HG02678 (cell line): ENCODE data around the gene ANKRD28.
"Not testable (repeated sequence)": the region's sequence is repeated elsewhere in the genome, so short reads cannot be mapped to it uniquely, and the experiment has no call there.

Experiments used
- ATAC-seq: cut with Tn5 transposase; IDR thresholded peaks from one replicate; pipeline ENCODE4 v1.9.1; 2021; ENCODE audit warnings: mild to moderate bottlenecking, moderate library complexity; ENCODE audit not compliant: unreplicated experiment

Gene ANKRD28

DNA sequence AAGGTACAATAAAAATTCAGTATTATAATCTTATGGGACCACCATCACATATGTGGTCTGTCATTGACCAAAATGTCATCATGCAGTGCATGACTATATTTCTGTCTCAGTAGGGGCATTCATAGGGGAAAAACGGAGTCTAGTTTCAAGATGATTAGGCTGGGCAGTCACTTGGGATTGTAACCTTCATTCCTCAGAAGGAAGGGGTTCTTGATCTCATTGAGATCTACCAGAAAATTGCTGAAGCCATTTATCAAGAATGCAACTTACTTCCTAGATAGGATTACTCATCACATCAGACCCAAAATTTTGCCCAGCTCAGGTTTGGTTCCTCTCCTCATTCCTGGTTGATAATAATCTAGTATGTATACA, 158.9 kb downstream of the ANKRD28 start:
- ATAC-seq: peak; percentile 40

DNA sequence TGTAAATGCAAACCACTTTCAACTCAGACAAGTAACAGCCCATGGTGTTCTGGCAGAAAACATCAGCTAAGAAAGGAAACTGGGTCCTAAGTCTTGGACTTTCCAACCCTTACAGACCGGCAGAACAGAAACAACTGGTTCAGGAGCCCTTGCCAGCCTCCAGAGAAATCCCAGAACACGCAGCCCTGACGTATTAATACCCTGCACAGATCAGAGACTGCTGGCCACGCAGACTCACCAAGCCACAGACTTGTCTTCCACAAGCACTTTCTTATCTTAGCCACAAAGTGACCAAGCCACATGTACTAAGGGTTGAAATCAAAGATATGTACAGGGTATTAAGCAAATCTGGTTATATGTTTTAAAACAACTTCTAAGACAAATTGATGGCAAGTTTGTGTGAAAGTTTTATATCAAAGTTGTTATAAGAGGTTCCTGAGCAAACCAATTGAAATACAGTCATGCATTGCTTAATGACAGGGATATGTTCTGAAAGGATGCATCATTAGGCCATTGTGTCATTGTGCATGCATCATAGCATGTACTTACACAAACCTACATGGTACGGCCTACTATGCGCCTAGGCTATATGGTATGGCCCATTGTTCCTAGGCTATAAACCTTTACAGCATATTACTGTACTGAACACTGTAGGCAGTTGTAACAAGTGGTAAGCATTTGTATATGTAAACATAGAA, 159.4 kb downstream of the ANKRD28 start:
- no peak for ATAC-seq

DNA sequence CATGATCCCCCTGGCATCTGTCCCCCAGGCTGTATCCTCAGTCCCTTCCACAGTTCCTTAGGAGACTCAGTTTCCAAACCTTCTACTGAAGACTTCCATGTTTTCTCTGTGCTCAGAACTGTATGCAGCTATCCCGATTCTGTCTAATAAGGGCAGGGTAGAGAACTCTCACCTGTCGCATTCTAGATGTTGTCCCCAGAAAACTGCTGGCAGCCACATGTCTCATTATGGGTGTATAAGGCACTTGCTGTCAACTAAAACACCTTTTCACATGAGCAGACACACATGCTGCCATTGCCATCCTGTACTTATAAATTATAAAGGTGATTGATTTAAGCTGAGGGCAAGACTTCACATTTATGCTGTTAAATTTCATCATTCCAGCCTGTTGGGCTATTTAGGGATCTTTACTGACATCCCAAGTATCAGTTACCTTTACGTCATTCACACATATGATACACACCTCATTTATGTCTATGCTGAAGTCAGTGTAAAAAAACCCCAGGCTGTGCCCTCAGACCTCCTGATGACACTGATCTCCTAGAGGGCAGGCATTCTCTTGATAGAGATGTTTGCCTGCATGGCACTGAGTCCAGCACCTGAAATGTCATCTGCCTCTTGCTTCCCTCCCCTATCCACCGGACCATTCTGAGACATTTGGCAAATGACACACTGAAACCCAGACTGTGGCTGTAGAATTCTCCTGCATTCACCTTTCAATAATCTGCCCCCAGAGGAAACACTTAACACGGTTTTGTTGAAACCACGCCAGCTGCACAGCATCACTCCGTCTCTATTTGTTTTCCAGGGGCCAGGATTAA, 160.4 kb downstream of the ANKRD28 start:
- no peak for ATAC-seq

DNA sequence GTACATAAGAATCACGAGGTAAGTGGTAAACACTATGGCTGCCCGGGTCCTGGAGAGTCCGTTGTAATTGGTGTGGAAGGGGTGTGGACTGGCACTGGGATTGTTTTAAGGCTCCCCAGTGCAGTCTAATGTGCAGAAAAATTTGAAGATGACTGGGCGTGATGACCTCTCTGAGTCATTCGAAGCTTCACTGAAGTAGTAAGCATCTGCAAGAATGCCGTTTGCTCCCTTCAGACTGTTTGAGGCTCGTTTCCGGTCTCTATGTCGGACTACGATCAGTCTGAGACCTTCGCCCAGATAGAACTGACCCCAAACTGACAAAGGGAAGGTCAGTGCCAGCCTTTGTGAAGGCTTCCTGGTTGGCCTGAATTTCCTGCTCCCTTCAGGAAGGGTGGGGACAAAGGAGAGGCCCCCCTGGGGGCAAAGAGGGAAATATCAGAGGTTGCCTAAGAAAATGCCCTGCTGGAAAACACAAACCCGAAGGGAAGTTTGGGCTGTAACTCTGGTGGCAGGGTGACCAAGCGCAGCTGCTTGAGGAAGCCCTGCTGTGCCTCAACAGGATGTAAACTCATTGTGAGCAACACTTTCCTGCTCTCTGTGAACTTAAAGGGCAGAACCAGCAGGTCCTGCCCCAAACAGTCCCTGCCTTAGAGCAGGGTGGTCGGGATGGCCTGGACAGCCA, 161.6 kb downstream of the ANKRD28 start:
- no peak for ATAC-seq

DNA sequence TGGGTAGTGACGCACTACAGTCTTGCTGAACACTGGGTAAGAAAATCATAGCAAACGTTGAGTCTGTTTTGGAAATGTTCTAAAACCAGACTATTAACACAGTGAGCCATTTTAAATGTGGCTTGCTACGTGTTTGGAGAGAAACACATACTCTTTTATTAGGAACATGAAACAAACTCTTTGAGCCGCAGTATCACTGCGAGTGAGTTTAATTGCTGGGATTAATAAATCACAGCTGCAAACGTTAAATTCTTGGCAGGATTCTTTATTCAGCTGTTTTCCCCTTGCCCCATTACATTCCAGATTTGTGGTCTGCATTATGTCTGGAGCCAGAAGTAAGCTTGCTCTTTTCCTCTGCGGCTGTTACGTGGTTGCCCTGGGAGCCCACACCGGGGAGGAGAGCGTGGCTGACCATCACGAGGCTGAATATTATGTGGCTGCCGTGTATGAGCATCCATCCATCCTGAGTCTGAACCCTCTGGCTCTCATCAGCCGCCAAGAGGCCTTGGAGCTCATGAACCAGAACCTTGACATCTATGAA, 162.6 kb downstream of the ANKRD28 start:
- ATAC-seq: no peak

DNA sequence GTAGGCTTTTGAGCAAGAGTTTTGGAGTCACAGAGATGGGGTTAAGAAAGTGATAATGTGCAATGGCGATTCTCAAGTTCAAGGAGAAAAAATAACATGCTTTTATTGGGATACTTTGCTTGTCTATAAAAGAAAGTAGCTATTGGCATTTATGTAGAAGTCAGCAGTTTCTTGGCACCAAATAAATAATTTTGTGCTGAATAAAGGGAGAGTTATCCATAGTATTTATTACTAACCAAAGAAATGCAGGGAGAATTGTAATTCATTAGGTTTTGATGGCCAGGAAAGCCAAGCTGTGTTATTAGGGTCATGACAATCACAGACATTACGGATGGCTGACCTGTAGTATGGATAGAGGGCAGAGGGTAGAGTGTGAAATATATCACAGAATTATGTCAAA, 163.1 kb downstream of the ANKRD28 start:
- no peak for ATAC-seq

DNA sequence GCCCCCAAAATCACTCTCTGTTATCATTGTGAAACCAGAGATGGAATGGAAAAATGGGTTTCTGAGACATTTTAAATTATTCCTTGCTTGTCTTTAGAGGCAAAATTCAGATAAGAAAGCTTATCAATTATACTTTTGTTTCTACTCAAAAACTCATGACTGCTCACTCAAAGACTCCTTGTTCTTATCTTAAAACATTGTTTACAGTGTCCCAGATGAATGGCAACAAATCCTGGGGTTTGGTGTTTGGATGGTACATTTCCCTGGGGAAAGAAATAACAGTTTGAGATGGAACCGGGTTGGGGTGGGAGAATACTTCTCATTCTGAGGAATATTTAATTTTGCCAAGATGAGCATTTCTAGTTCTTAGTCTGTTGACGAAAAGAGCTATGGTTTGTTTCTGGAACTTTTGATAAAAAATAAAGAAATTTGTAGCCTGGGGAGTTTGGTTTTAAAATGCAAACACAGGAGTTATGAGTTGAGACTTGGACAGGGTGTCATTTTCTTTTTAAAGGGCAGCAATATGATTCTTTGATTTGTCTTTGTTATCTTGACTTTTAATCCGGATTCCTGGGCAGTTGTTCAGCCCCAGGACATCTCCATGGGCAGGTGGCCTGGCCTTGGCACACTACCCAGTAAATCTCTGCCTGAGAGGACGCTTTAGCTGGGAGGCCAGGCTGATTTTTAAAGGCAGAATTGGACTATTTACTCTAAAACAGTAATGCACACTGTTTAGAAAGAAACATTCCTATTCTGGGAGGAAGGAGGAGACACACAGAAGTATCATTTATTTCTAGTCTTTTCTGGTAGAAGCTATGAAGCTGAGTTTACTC, 163.8 kb downstream of the ANKRD28 start:
- no peak for ATAC-seq

DNA sequence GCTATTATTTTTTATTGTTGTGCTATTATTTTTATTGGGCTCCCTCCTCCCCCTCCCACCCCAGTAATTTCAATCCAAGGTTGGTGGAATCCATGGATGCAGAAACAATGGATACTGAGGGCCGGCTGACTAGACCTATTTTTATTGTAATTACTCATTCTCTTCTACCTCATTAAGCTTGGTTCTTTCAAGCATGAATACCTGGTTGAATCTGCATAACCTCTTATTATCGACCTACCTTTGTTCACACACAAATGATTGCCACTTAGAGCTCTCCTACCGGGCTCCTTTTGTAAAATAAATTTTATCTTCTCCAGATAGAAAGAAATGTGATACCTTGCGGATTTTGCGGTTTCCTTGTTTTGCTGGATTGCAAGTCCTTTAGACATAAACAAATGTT, 164.6 kb downstream of the ANKRD28 start:
- no peak for ATAC-seq

DNA sequence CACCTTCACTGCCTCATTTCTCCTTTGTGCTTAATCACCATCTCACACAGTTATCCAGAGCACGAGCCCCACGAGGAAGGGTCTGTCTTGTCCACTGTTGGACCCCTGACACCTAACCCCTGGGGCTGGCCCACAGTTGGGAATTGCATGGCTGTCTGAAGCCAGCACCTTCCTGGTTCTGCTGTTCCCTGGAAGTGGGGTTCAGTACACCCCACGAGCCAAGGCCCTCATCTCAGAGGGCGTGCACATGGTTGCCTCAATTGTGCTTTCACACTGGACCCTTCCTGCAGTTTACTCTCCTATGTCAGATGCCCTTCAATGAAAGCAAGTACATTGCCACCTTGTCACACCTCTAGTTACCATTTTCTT, 165.6 kb downstream of the ANKRD28 start:
- ATAC-seq: no peak

DNA sequence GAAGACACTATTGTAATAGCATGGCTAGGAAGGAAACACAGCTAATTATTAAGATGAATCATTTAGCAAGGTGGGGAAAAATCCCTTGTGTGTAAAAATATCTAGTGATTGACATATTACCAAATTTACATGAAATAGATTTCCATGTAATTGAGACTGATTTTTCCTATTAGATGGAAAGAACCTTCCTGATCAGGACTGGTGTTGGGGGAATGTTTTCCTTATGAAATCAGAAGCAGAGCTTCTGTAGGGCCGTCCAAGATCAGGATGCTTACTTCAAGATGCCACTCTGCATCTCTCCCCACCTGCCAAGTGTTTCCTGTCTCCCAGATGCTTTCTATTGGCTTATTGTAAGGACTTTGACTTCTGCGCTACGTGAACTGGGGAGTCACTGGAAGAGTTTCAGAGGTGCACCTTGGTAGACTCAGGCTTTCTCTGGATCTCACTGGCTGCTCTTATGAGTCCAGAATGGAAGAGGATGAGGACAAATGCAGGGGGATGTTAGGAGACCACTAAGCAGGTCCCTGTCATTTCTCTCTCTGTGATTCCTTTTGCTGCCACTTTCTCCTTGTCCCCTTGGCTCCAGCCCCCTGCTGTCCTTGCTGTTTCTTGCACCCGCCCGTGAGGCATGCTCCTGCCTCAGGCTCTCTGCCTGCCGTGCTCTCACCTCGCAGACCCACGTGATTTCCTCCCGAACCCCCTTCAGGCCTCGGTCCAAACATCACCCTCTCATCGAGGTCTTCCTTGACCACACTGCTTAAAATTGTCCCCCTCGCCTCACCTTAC, 166.2 kb downstream of the ANKRD28 start:
- ATAC-seq: no peak

DNA sequence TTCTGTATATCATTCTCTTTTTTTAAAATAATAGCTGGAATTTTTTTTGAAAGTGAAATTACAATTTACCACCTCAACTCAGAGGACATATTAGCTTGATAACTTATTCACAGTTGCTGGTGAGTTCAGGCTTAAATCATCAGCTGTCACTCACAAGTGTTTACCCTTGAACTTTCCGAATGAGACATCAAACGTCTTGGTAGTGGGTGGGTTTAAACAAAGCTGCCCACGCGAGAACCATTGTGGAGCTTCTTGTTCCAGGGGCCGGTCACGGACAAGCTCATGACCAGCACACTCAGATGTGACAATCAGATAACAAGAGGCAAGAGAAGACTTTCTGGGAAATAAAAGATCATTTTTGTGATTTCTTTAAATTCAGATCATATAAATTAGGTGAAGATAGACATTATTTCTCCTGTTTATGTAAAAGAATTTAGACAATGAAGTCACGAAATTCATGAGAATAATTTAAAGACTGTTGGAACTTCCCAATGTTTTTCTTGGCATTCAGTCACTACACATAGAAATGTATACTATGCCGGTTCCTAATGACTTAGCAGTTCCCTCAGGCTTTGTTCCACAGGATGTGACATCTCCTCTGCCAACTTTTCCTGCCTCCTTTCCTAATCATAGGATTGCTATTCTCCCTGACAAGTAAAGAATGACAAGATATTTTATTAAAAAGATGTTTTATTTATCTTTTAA, 167.0 kb downstream of the ANKRD28 start:
- peak; percentile 57 for ATAC-seq

DNA sequence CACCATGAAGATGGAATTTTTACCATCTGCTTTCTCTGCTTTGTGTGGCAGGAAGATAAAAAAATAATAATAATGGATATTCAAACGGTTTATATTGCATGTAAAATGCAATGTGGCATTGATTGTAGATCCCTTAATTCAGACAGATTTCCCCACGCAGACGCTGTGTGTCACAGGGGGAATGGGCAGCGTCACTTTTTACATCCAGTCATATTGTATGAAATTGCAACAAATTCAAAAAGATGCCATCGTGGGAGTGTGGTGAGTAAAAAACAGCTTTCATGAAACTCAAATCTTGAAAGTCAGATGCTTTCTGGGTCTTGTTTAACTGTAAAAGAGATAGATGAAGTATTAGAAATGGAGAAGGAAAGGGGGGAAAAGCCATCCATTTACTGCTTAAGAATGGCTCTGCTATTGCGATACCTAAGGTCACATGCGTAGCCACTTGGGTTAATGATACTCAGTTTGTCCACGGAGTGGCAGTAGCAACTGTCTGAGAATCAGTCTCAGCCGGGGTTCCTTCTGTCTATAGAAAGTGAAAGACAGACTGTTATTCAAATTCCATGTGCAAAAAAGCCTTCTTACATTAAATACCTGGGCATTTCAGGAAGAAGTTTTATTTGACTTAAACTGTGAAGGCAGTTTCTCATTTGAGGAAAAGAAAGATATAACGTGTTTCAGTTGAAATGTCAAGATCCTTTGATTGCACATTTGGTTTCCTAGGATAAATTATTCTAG, 167.8 kb downstream of the ANKRD28 start:
- ATAC-seq: peak; percentile 94

DNA sequence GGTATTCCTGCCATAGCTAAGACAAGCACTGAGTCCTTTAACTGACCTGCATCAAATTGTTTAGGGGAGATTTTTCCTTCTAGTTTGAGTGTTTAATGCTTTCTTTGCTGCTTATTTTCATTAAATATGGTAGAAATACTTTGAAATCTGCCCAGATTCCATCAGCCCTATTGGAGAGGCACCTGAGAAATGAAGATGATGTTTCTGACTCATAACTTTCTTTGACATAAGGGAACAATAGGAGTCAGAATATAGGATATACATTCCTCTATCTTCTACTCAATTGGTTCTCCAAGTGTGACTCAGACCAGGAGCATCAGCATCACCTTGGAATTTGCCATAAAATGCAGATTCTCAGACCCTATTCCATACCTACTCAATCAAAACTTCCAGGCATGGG, 168.8 kb downstream of the ANKRD28 start:
- ATAC-seq: no peak

DNA sequence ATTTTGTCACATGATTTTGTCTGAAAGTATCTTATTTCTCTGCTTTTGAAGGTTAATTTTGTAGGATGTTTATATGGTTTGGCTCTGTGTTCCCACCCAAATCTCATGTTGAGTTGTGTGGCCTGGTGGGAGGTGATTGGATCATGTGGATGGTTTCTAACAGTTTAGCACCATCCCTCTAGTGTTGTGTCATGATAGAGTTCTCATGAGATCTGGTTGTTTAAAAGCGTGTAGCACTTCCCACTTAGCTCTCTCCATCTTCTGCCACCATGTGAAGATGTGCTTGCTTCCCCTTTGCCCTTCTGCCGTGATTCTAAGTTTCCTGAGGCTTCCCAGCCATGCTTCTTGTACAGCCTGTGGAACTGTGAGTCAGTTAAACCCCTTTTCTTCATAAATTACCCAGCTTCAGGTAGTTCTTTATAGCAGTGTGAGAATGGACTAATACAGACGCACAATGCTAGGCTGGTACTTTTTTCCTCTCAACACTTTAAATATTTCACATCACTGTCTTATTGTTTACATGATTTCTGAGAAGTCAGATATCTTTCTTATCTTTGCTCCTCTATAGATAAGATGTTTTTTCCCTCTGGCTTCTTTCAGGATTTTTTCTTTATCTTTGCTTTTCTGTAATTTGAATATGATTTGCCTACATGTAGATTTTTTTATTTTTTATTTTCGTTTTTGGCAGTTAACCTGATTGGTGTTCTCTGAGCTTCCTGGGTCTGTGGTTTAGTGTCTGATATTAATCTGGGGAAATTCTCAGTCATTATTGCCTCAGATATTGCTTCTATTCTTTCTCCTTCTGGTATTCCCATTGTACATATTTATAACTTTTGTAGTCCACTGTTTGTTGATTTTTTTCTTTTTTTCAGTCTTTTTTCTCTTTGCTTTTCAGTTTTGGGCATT, 174.0 kb downstream of the ANKRD28 start:
- no peak for ATAC-seq

DNA sequence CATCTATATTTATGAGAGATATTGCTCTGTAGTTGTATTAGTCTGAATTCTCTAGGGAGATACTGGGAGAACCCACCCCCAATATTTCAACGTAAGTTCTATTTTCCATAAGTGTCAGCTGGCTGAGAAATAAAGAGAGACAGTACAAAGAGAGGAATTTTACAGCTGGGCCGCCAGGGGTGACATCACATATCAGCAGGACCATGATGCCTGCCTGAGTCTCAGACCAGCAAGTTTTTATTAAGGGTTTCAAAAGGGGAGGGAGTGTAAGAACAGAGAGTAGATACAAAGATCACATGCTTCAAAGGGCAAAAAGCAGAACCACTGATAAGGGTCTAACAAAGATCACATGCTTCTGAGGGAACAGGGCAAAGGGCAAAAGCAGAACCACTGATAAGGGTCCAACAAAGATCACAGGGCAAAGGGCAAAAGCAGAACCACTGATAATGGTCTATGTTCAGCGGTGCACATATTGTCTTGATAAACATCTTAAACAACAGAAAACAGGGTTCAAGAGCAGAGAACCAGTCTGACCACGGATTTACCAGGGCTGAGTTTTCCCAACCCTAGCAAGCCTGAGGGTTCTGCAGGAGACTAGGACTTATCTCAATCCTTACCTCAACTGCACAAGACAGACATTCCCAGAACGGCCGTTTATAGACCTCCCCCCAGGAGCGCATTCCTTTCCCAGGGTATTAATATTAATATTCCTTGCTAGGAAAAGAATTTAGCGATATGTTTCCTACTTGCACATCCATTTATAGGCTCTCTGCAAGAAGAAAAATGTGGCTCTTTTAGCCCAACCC, 177.9 kb downstream of the ANKRD28 start:
- ATAC-seq: not testable (repeated sequence)
